Muscle layer of colon (tissue), 2 donors: ENCODE results near the gene DBI.

Experiments
- H3K27ac ChIP-seq: one replicate; pipeline ENCODE4 v1.7.0; 2013; ENCODE audit warnings: low read depth, mild to moderate bottlenecking, low read length, moderate library complexity
- H3K27me3 ChIP-seq, 2 donors: one replicate each; pipeline ENCODE4 v1.7.0; 2013; ENCODE audit warnings: low read length in 2 of 2, mild to moderate bottlenecking in 2 of 2; ENCODE audit not compliant: insufficient read depth in 2 of 2, control insufficient read depth in 1 of 2
- H3K36me3 ChIP-seq: one replicate; pipeline ENCODE4 v1.7.0; 2013; ENCODE audit warnings: mild to moderate bottlenecking, low read length; ENCODE audit not compliant: insufficient read depth
- H3K4me1 ChIP-seq: one replicate; pipeline ENCODE4 v1.7.0; 2013; ENCODE audit warnings: mild to moderate bottlenecking, low read length; ENCODE audit not compliant: insufficient read depth
- H3K4me3 ChIP-seq, 2 donors: one replicate each; pipeline ENCODE4 v1.7.0; 2013; ENCODE audit warnings: low read length in 2 of 2, low read depth in 1 of 2, mild to moderate bottlenecking in 1 of 2, moderate library complexity in 1 of 2
- H3K9ac ChIP-seq: one replicate; pipeline ENCODE4 v1.7.0; 2013; ENCODE audit warnings: low read length
- H3K9me3 ChIP-seq: one replicate; pipeline ENCODE4 v1.7.0; 2013; ENCODE audit warnings: mild to moderate bottlenecking, low read length
- donor health status: abdominal sarcoma.
- donor health status: Adenocarcinoma of cecum.

DBI gene

DNA sequence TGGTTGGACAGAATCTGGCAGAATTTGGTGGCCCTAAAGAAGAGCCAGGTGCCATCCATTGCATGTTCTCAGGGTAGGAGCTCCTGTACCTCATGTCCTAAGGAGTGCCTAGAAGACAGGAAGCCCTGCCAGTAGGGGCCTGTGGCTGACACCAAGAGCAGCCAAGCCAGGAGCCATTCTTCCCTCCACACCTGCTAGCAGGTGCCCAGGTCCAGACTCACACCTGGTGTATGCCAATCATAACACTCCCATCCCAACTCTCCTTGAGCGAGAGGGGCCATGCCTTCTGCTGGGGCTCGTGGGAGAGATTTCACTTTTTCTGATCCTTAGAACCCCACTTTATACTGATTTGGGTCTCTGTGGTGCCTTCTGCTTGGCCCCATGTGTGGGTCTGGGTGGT lies 38.4 kb downstream of the DBI start:
- Histone ChIP-seq H3K4me1 (no peaks in the 10 kb centered on the region), H3K36me3 (no peaks in the 10 kb centered on the region), H3K4me3 (no peak overlapping the region), H3K9me3 (no peaks in the 10 kb centered on the region), H3K27me3 (no peaks in the 10 kb centered on the region), H3K27ac (no peak overlapping the region), H3K9ac (no peak overlapping the region)

DNA sequence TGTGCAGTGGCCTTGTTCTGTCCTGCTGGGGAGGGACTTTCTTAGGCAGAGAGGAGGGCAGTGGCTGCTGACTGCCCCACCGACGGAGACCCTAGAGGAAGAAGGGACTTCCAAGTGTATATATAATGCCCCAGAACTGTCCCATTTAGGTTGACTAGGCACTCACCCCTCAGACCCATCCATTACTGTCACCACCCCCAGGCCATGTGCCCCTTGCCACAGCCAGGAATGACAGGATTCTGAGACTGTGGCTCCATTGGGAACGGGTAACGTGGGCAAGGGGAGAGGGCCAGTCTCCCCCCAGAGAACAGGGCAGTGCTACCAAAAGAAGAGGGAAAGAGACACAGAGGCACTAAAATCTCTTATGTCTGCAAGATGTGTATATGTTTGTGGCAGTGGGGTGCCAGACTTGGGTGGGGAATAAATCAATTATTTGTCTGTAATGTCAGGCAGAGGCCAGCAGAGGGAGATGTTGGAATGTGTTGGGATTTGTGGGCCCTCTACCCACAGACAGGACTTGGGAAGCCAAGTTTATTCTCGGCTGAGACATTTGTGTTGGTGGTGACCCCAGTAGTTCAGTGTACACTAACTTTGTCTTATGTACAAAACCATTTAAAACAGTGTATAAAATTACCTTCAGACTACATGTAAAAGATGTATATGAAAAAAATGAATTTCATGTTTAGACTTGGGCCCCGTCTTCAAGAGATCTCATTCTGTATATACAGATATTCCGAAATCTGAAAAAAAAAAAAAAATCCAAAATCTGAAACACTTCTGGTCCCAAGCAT lies 40.8 kb downstream of the DBI start:
- no peaks in the 10 kb centered on the region for H3K27me3 ChIP-seq
- no peak overlapping the region for H3K27ac ChIP-seq
- no peak overlapping the region for H3K9ac ChIP-seq
- H3K9me3 ChIP-seq, result no peaks in the 10 kb centered on the region
- no peak overlapping the region for H3K4me3 ChIP-seq
- H3K4me1 ChIP-seq, result no peaks in the 10 kb centered on the region
- H3K36me3 ChIP-seq, result no peaks in the 10 kb centered on the region

DNA sequence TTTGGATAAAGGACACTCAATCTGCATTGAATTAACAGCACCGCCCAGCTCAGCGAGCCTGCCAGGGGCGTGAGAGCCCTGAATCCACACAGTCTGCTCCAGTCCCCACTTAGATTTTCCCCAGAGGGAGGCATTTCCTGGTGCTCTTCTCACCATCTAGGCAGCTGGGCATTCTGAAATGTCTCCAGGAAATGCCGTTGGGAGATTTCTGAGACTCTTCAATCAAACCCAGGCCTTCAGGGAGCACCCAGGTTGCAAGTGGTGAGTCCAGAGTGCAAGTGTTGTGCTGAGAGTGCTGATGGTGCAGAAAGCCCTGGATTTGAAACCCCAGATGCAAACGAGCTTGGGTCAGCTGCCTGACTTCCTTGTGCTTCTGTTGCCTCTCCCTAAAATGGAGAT lies 41.4 kb downstream of the DBI start:
- H3K9me3 ChIP-seq, result no peaks in the 10 kb centered on the region
- H3K36me3 ChIP-seq, result no peaks in the 10 kb centered on the region
- H3K4me3 ChIP-seq, result no peak overlapping the region
- no peak overlapping the region for H3K27ac ChIP-seq
- no peak overlapping the region for H3K9ac ChIP-seq
- H3K4me1 ChIP-seq, result no peaks in the 10 kb centered on the region
- H3K27me3 ChIP-seq, result no peaks in the 10 kb centered on the region

DNA sequence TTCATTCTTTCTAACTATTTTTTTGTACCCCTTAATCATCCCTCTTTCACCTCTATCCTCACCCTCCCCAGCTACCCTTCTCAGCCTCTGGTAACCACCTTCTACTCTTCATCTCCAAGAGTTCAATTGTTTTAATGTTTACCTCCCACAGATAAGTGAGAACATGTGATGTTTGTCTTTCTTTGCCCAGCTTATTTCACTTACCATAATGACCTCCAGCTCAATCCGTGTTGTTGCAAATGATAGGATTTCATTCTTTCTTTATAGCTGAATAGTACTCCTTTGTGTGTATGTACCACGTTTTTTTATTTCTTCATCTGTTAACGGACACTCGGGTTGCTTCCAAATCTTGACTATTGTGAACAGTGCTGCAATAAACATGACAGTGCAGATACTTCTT lies 42.7 kb downstream of the DBI start:
- Histone ChIP-seq H3K9me3 (no peaks in the 10 kb centered on the region), H3K9ac (no peak overlapping the region), H3K36me3 (no peaks in the 10 kb centered on the region), H3K4me3 (no peak overlapping the region), H3K27me3 (no peaks in the 10 kb centered on the region), H3K4me1 (no peaks in the 10 kb centered on the region), H3K27ac (no peak overlapping the region)

GRCh38 chr2:119414894-119415293 lies 48.1 kb downstream of the DBI start:
- H3K9ac ChIP-seq, result no peak overlapping the region
- no peaks in the 10 kb centered on the region for H3K4me1 ChIP-seq
- no peaks in the 10 kb centered on the region for H3K36me3 ChIP-seq
- no peaks in the 10 kb centered on the region for H3K9me3 ChIP-seq
- H3K27ac ChIP-seq, result no peak overlapping the region
- no peak overlapping the region for H3K4me3 ChIP-seq
- no peaks in the 10 kb centered on the region for H3K27me3 ChIP-seq

GRCh38 chr2:119415630-119416029 lies 48.9 kb downstream of the DBI start:
- no peaks in the 10 kb centered on the region for H3K4me1 ChIP-seq
- no peaks in the 10 kb centered on the region for H3K27me3 ChIP-seq
- no peaks in the 10 kb centered on the region for H3K36me3 ChIP-seq
- no peak overlapping the region for H3K9ac ChIP-seq
- no peak overlapping the region for H3K4me3 ChIP-seq
- no peaks in the 10 kb centered on the region for H3K9me3 ChIP-seq
- no peak overlapping the region for H3K27ac ChIP-seq

DNA sequence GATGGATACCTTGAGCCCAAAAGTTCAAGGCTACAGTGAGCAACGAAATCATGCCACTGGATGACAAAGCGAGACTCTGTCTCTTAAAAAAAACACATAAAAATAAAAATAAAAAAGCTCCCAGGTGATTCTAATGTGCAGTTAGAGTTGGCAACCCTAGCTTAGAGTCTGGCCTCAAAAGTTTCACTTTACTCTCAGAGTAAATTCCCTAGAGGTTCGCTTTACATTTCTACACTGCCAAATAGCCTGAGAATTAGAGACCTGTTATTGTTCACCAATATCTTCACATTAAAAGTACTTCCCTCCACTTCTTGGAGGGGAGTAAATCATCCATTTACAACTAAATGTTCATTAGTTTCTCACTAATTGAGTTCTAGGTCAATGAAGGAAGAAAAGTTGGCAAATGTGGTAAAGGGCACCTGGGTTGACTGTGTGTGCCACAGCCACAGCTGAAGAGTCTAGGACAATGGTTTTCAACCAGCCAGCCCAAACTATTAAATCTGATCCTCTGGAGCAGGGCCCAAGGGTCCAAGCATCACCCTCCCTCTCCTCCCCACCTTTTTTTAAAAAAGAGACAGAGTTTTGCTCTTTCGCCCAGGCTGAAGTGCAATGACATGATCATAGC lies 49.6 kb downstream of the DBI start:
- Histone ChIP-seq H3K9ac (no peak overlapping the region), H3K9me3 (no peaks in the 10 kb centered on the region), H3K36me3 (no peaks in the 10 kb centered on the region), H3K27me3 (no peaks in the 10 kb centered on the region), H3K4me3 (no peak overlapping the region), H3K4me1 (no peaks in the 10 kb centered on the region), H3K27ac (no peak overlapping the region)

DNA sequence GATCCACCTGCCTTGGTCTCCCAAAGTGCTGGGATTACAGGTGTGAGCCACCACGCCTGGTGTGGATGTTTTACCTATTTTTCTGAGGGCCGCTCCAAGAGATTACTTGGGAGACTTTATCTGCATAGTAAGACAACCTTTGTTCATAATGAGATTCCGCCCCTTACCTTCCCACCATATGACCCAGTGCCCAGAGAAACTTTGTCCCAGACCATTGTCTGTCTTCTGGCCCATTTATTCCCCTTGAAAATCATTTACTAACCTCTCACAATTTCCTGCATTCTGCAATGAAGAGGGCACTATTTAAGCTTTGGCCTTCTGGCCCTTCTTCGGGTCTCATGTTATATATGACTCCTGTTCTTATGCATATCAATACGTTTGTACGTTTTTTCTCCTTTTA lies 51.1 kb downstream of the DBI start:
- Histone ChIP-seq H3K4me3 (no peak overlapping the region), H3K36me3 (no peaks in the 10 kb centered on the region), H3K9ac (no peak overlapping the region), H3K9me3 (no peaks in the 10 kb centered on the region), H3K27ac (no peak overlapping the region), H3K4me1 (no peaks in the 10 kb centered on the region), H3K27me3 (no peaks in the 10 kb centered on the region)

- Histone ChIP-seq H3K4me3 (no peak overlapping the region), H3K27me3 (no peaks in the 10 kb centered on the region), H3K4me1 (no peaks in the 10 kb centered on the region), H3K27ac (no peak overlapping the region), H3K36me3 (no peaks in the 10 kb centered on the region), H3K9me3 (no peaks in the 10 kb centered on the region), H3K9ac (no peak overlapping the region)
Observed at GRCh38 chr2:119419065-119419464, 52.3 kb downstream of the DBI start.

- no peaks in the 10 kb centered on the region for H3K9me3 ChIP-seq
- no peaks in the 10 kb centered on the region for H3K27me3 ChIP-seq
- no peaks in the 10 kb centered on the region for H3K36me3 ChIP-seq
- H3K9ac ChIP-seq, result no peak overlapping the region
- H3K4me1 ChIP-seq, result no peaks in the 10 kb centered on the region
- H3K27ac ChIP-seq, result no peak overlapping the region
- no peak overlapping the region for H3K4me3 ChIP-seq
Observed at GRCh38 chr2:119419803-119420508, 53.2 kb downstream of the DBI start.

DNA sequence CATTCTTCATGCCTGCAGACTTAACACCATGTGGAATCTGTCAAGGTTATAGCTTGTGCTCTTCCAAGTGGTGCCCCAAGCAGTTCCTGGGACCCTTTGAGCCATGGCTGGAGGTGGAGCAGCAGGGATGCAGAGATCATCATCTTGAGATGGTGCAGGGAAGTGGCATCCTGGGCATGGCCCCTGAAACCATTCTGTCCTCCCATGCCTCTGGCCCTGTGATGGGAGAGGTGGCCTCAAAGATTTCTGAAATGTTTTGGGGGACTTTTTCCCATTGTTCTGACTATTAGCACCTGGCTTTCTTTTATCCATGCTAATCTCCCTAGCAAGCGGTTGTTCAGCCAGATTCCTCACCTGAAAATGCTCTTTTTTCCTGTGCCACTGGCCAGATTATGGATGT lies 54.5 kb downstream of the DBI start:
- H3K4me3 ChIP-seq, result no peak overlapping the region
- no peaks in the 10 kb centered on the region for H3K4me1 ChIP-seq
- H3K27me3 ChIP-seq, result no peaks in the 10 kb centered on the region
- no peak overlapping the region for H3K27ac ChIP-seq
- H3K9me3 ChIP-seq, result no peaks in the 10 kb centered on the region
- no peak overlapping the region for H3K9ac ChIP-seq
- no peaks in the 10 kb centered on the region for H3K36me3 ChIP-seq
